ENCODE results near the gene CCDC149. TPM values are rescaled to one million over a fixed set of nuclear protein-coding genes. Genes with fewer than 3 reads are reported as not detected.

The CCDC149 gene
- total RNA-seq, 1 experiment from 2014 or later: 12.7 TPM

- H3K27me3 Mint-ChIP-seq (ENCODE audit: insufficient read depth, unreplicated experiment): no peaks in the 10 kb centered on the region
- H3K9me3 Mint-ChIP-seq (ENCODE audit: unreplicated experiment): no peaks in the 10 kb centered on the region
- CTCF ChIA-PET: interaction anchor here (1.9 kb wide), 1 partner anchor 29 kb away, joined by 10 read pairs; no protein-coding TSS in a partner anchor
- intact Hi-C loops (cut with micrococcal nuclease): no loop called here
- TF ChIP-seq CTCF (IDR thresholded peaks at IDR 0.05; ENCODE audit: unreplicated experiment): no peak
- H3K4me1 Mint-ChIP-seq (ENCODE audit: insufficient read depth, unreplicated experiment): peaks cover 12% of the 10 kb centered on the region
- BruUV-seq (replicated peaks): no TSS peak
- peak overlapping the region; percentile 31 for H3K4me3 Mint-ChIP-seq (ENCODE audit: unreplicated experiment)
- no peaks in the 10 kb centered on the region for H3K36me3 Mint-ChIP-seq (ENCODE audit: insufficient read depth, unreplicated experiment)
- DNase-seq (ENCODE audit: unreplicated experiment): no peak
- peak overlapping the region; percentile 47 for H3K27ac Mint-ChIP-seq (ENCODE audit: low read depth, unreplicated experiment)
- POLR2A ChIA-PET: interaction anchor here (1.0 to 2.9 kb wide), 7 partner anchors 9 to 204 kb away, joined by 3 to 19 read pairs (median 9); partner anchors contain the start of gene DHX15
Observed at GRCh38 chr4:24764345-24764744, 148.5 kb downstream of the CCDC149 start.

GRCh38 chr4:24763631-24764297 lies 149.1 kb downstream of the CCDC149 start:
- no peaks in the 10 kb centered on the region for H3K9me3 Mint-ChIP-seq (ENCODE audit: unreplicated experiment)
- H3K27ac Mint-ChIP-seq (ENCODE audit: low read depth, unreplicated experiment): peak overlapping the region; percentile 47
- ChIA-PET CTCF (interaction anchor here (1.9 kb wide), 1 partner anchor 30 kb away, joined by 10 read pairs; no protein-coding TSS in a partner anchor), POLR2A (interaction anchor here (0.8 to 2.9 kb wide), 10 partner anchors 9 to 209 kb away, joined by 3 to 19 read pairs (median 7); partner anchors contain the start of gene DHX15)
- peaks cover 12% of the 10 kb centered on the region for H3K4me1 Mint-ChIP-seq (ENCODE audit: insufficient read depth, unreplicated experiment)
- H3K27me3 Mint-ChIP-seq (ENCODE audit: insufficient read depth, unreplicated experiment): no peaks in the 10 kb centered on the region
- peak overlapping the region; percentile 31 for H3K4me3 Mint-ChIP-seq (ENCODE audit: unreplicated experiment)
- TF ChIP-seq CTCF (IDR thresholded peaks at IDR 0.05; ENCODE audit: unreplicated experiment): no peak
- peak; percentile 88 for DNase-seq (ENCODE audit: unreplicated experiment)
- BruUV-seq (replicated peaks): no TSS peak
- no peaks in the 10 kb centered on the region for H3K36me3 Mint-ChIP-seq (ENCODE audit: insufficient read depth, unreplicated experiment)
- intact Hi-C loops (cut with micrococcal nuclease): no loop called here

Other genes with a start within 250 kb of the CCDC149 start
- not detected in 2 replicates for gene SOD3, start 117.5 kb downstream of the CCDC149 start, total RNA-seq (2022)
- 0.20 TPM in 1 of 2 replicates, not detected in the other for gene LGI2, start 117.9 kb upstream of the CCDC149 start, total RNA-seq (2022)
- gene SEPSECS, start 247.4 kb upstream of the CCDC149 start, total RNA-seq (2022): 9.4 and 9.7 TPM in 2 replicates

Measured in MCF 10A (cell line).